HG02571 (cell line): ENCODE results near the gene TUBAL3.

ENCODE experiments used
- ATAC-seq: cut with Tn5 transposase; IDR thresholded peaks from one replicate; pipeline ENCODE4 v1.9.1; 2021; ENCODE audit warnings: mild to moderate bottlenecking, moderate library complexity; ENCODE audit not compliant: unreplicated experiment

The TUBAL3 gene

GRCh38 chr10:5404208-5405041 lies at the start of gene TUBAL3:
TUBAL3 (minus strand) TSS chr10:5404828; CDS start chr10:5404792, 36 bp downstream.
- ATAC-seq: no peak

- no peak for ATAC-seq
Measured at GRCh38 chr10:5453749-5454489, 49.3 kb upstream of the TUBAL3 start.

GRCh38 chr10:5450605-5451384 lies 46.2 kb upstream of the TUBAL3 start:
- no peak for ATAC-seq

GRCh38 chr10:5449823-5450222 lies 45.2 kb upstream of the TUBAL3 start:
- ATAC-seq: no peak

GRCh38 chr10:5449227-5449626 lies 44.6 kb upstream of the TUBAL3 start:
- no peak for ATAC-seq

GRCh38 chr10:5448333-5449001 lies 43.8 kb upstream of the TUBAL3 start:
- ATAC-seq: no peak

- ATAC-seq: peak; percentile 51
Measured at GRCh38 chr10:5447611-5448071, 43.0 kb upstream of the TUBAL3 start.

GRCh38 chr10:5447056-5447455 lies 42.4 kb upstream of the TUBAL3 start:
- no peak for ATAC-seq

- no peak for ATAC-seq
Measured at GRCh38 chr10:5446390-5446926, 41.8 kb upstream of the TUBAL3 start.

- ATAC-seq: no peak
Measured at GRCh38 chr10:5445006-5445405, 40.4 kb upstream of the TUBAL3 start.

GRCh38 chr10:5443429-5443828 lies 38.8 kb upstream of the TUBAL3 start:
- peak; percentile 73 for ATAC-seq

- no peak for ATAC-seq
Measured at GRCh38 chr10:5442990-5443370, 38.4 kb upstream of the TUBAL3 start.

GRCh38 chr10:5442065-5442989 lies 37.7 kb upstream of the TUBAL3 start:
- no peak for ATAC-seq

- no peak for ATAC-seq
Measured at GRCh38 chr10:5441106-5441505, 36.5 kb upstream of the TUBAL3 start.

- ATAC-seq: no peak
Measured at GRCh38 chr10:5440206-5440605, 35.6 kb upstream of the TUBAL3 start.

- no peak for ATAC-seq
Measured at GRCh38 chr10:5435328-5435727, 30.7 kb upstream of the TUBAL3 start.

GRCh38 chr10:5434017-5434753 lies 29.6 kb upstream of the TUBAL3 start:
- no peak for ATAC-seq

- no peak for ATAC-seq
Measured at GRCh38 chr10:5433182-5433581, 28.6 kb upstream of the TUBAL3 start.

- no peak for ATAC-seq
Measured at GRCh38 chr10:5428133-5428532, 23.5 kb upstream of the TUBAL3 start.
